CD8-positive, alpha-beta memory T cell (primary cell): ENCODE results near the gene LSP1. TPM values are rescaled to one million over a fixed set of nuclear protein-coding genes. Genes with fewer than 3 reads are reported as not detected.

ENCODE experiments used
- CTCF ChIA-PET: fragments of 350-600 bp; sonication (Branson Sonifier 250); formaldehyde crosslinking; loops from one replicate; lab custom pipeline; 2021; ENCODE audit warnings: antibody characterized with exemption; lab: Charles Lee
- POLR2A ChIA-PET: fragments of 350-600 bp; sonication (Branson Sonifier 250); formaldehyde crosslinking; loops from one replicate; lab custom pipeline; 2021; ENCODE audit warnings: antibody characterized with exemption; lab: Charles Lee
- DNase-seq, 5 donors: peaks; one replicate each; pipeline versions ENCODE4 v3.0.0 to v3.0.0-alpha.2; 2020 to 2022; ENCODE audit warnings: mixed read lengths in 1 of 5
- H3K27ac ChIP-seq: one replicate; pipeline ENCODE4 v1.7.0; 2013; ENCODE audit warnings: low read depth, mild to moderate bottlenecking, low read length, moderate library complexity
- H3K27me3 ChIP-seq: 2 replicates; pipeline ENCODE4 v1.7.0; 2013; ENCODE audit warnings: low read length, mild to moderate bottlenecking; ENCODE audit not compliant: insufficient read depth, poor library complexity, severe bottlenecking
- H3K36me3 ChIP-seq: 2 replicates; pipeline ENCODE4 v1.7.0; 2013; ENCODE audit warnings: mild to moderate bottlenecking, low read length, moderate library complexity; ENCODE audit not compliant: insufficient read depth
- H3K4me1 ChIP-seq: 2 replicates; pipeline ENCODE4 v1.7.0; 2013; ENCODE audit warnings: mild to moderate bottlenecking, low read length, moderate library complexity; ENCODE audit not compliant: insufficient read depth
- H3K4me3 ChIP-seq: 2 replicates; pipeline ENCODE4 v1.7.0; 2013; ENCODE audit warnings: mild to moderate bottlenecking, low read length
- H3K9me3 ChIP-seq: 2 replicates; pipeline ENCODE4 v1.7.0; 2013; ENCODE audit warnings: mild to moderate bottlenecking, low read length
- H3K27ac Mint-ChIP-seq, 8 donors: one replicate each; pipeline ENCODE4 v1.8.0; 2020 to 2021; ENCODE audit warnings: mixed read lengths in 8 of 8, mild to moderate bottlenecking in 6 of 8, inconsistent platforms in 3 of 8, moderate library complexity in 3 of 8
- H3K27me3 Mint-ChIP-seq, 2 donors: one replicate each; pipeline ENCODE4 v1.8.0; 2020 to 2021; ENCODE audit warnings: mixed read lengths in 2 of 2, mild to moderate bottlenecking in 1 of 2, moderate library complexity in 1 of 2
- H3K36me3 Mint-ChIP-seq, 3 donors: one replicate each; pipeline ENCODE4 v1.8.0; 2020 to 2021; ENCODE audit warnings: mixed read lengths in 3 of 3, inconsistent platforms in 1 of 3, mild to moderate bottlenecking in 1 of 3
- H3K4me1 Mint-ChIP-seq, 3 donors: one replicate each; pipeline ENCODE4 v1.8.0; 2020 to 2021; ENCODE audit warnings: mixed read lengths in 3 of 3, inconsistent platforms in 1 of 3, mild to moderate bottlenecking in 1 of 3
- H3K4me3 Mint-ChIP-seq, 7 donors: one replicate each; pipeline ENCODE4 v1.8.0; 2020 to 2021; ENCODE audit warnings: mixed read lengths in 7 of 7, mild to moderate bottlenecking in 6 of 7, moderate library complexity in 4 of 7, inconsistent platforms in 2 of 7
- H3K9me3 Mint-ChIP-seq, 5 donors: one replicate each; pipeline ENCODE4 v1.8.0; 2020 to 2022; ENCODE audit warnings: mixed read lengths in 5 of 5, mild to moderate bottlenecking in 3 of 5, moderate library complexity in 2 of 5, inconsistent platforms in 1 of 5
- polyA plus RNA-seq: library from polyadenylated mRNA; unstranded; fragments of 300-500 nt; fragmentation: Illumina TruSeq; gene quantifications from one replicate; pipeline ENCODE4 v1.2.3, GENCODE V29; 2021
- total RNA-seq, 2 experiments: library from RNA; stranded (reverse); gene quantifications; one replicate each; pipeline ENCODE4 v1.2.3, GENCODE V29; 2021

LSP1 gene
- total and polyA plus RNA-seq, 3 experiments from 2014 or later, result 226 to 496 (median 230) TPM

- no peak for DNase-seq
- H3K27me3 ChIP-seq, result no peaks in the 10 kb centered on the region
- no peak overlapping the region for H3K4me3 ChIP-seq
- no peaks in the 10 kb centered on the region for H3K36me3 ChIP-seq
- H3K9me3 ChIP-seq, result no peaks in the 10 kb centered on the region
- Mint-ChIP-seq H3K27me3 (peaks cover 8 to 9% of the 10 kb centered on the region in 2 donors), H3K4me1 (no peaks in the 10 kb centered on the region), H3K4me3 (no peak overlapping the region), H3K9me3 (no peaks in the 10 kb centered on the region), H3K36me3 (no peaks in the 10 kb centered on the region), H3K27ac (no peak overlapping the region)
- ChIA-PET CTCF (interaction anchor here (1.1 to 1.2 kb wide), 2 partner anchors 132 kb away, joined by 3 to 5 read pairs; no protein-coding TSS in a partner anchor), POLR2A (no interaction called here)
- H3K4me1 ChIP-seq, result no peaks in the 10 kb centered on the region
- no peak overlapping the region for H3K27ac ChIP-seq
These were observed 27.0 kb upstream of the LSP1 start for GRCh38 chr11:1825785-1826451.

- Histone ChIP-seq H3K4me1 (no peaks in the 10 kb centered on the region), H3K9me3 (no peaks in the 10 kb centered on the region), H3K27me3 (no peaks in the 10 kb centered on the region), H3K4me3 (no peak overlapping the region), H3K27ac (no peak overlapping the region), H3K36me3 (no peaks in the 10 kb centered on the region)
- DNase-seq, result no peak
- ChIA-PET CTCF (interaction anchor here (1.1 kb wide), 1 partner anchor 133 kb away, joined by 5 read pairs; no protein-coding TSS in a partner anchor), POLR2A (no interaction called here)
- H3K9me3 Mint-ChIP-seq, result no peaks in the 10 kb centered on the region
- H3K4me3 Mint-ChIP-seq, result no peak overlapping the region
- no peaks in the 10 kb centered on the region for H3K4me1 Mint-ChIP-seq
- no peaks in the 10 kb centered on the region for H3K36me3 Mint-ChIP-seq
- no peak overlapping the region for H3K27ac Mint-ChIP-seq
- H3K27me3 Mint-ChIP-seq, result peaks cover 8 to 9% of the 10 kb centered on the region in 2 donors
These were observed 26.3 kb upstream of the LSP1 start for GRCh38 chr11:1826552-1827094.

- Mint-ChIP-seq H3K36me3 (no peaks in the 10 kb centered on the region), H3K4me3 (no peak overlapping the region), H3K27me3 (peaks cover 9 to 12% of the 10 kb centered on the region in 2 donors), H3K4me1 (peaks cover 0 to 2% (median 0%) of the 10 kb centered on the region in 3 donors), H3K9me3 (no peaks in the 10 kb centered on the region), H3K27ac (no peak overlapping the region)
- POLR2A ChIA-PET, result no interaction called here
- no peaks in the 10 kb centered on the region for H3K4me1 ChIP-seq
- DNase-seq, result peak in 1 of 5 donors; percentile 33
- no peaks in the 10 kb centered on the region for H3K27me3 ChIP-seq
- CTCF ChIA-PET, result interaction anchor here (1.1 to 2.2 kb wide), 2 partner anchors 133 to 134 kb away, joined by 5 to 21 read pairs; no protein-coding TSS in a partner anchor
- H3K27ac ChIP-seq, result no peak overlapping the region
- no peaks in the 10 kb centered on the region for H3K9me3 ChIP-seq
- H3K36me3 ChIP-seq, result no peaks in the 10 kb centered on the region
- H3K4me3 ChIP-seq, result no peak overlapping the region
These were observed 25.6 kb upstream of the LSP1 start for GRCh38 chr11:1827095-1827813.

- H3K36me3 Mint-ChIP-seq, result no peaks in the 10 kb centered on the region
- H3K9me3 Mint-ChIP-seq, result no peaks in the 10 kb centered on the region
- no peak overlapping the region for H3K4me3 Mint-ChIP-seq
- Histone ChIP-seq H3K9me3 (no peaks in the 10 kb centered on the region), H3K4me1 (no peaks in the 10 kb centered on the region), H3K36me3 (no peaks in the 10 kb centered on the region), H3K27ac (no peak overlapping the region), H3K4me3 (no peak overlapping the region), H3K27me3 (no peaks in the 10 kb centered on the region)
- no peak overlapping the region for H3K27ac Mint-ChIP-seq
- CTCF ChIA-PET, result interaction anchor here (1.2 to 2.2 kb wide), 2 partner anchors 135 to 175 kb away, joined by 4 to 21 read pairs; no protein-coding TSS in a partner anchor
- no peak for DNase-seq
- H3K27me3 Mint-ChIP-seq, result peaks cover 10 to 12% of the 10 kb centered on the region in 2 donors
- POLR2A ChIA-PET, result no interaction called here
- H3K4me1 Mint-ChIP-seq, result peaks cover 0 to 2% (median 0%) of the 10 kb centered on the region in 3 donors
These were observed 25.0 kb upstream of the LSP1 start for GRCh38 chr11:1827931-1828330.

GRCh38 chr11:1828542-1828941, 24.3 kb upstream of the LSP1 start:
- no peak overlapping the region for H3K27ac ChIP-seq
- no peaks in the 10 kb centered on the region for H3K9me3 ChIP-seq
- DNase-seq, result no peak
- no peaks in the 10 kb centered on the region for H3K27me3 ChIP-seq
- POLR2A ChIA-PET, result no interaction called here
- H3K4me3 ChIP-seq, result no peak overlapping the region
- Mint-ChIP-seq H3K36me3 (no peaks in the 10 kb centered on the region), H3K4me3 (no peak overlapping the region), H3K9me3 (no peaks in the 10 kb centered on the region), H3K4me1 (peaks cover 0 to 2% (median 0%) of the 10 kb centered on the region in 3 donors), H3K27me3 (peaks cover 13 to 15% of the 10 kb centered on the region in 2 donors), H3K27ac (no peak overlapping the region)
- no peaks in the 10 kb centered on the region for H3K4me1 ChIP-seq
- CTCF ChIA-PET, result interaction anchor here (1.2 to 2.2 kb wide), 2 partner anchors 135 to 176 kb away, joined by 4 to 21 read pairs; no protein-coding TSS in a partner anchor
- no peaks in the 10 kb centered on the region for H3K36me3 ChIP-seq

- H3K4me3 Mint-ChIP-seq, result no peak overlapping the region
- peaks cover 0 to 2% (median 0%) of the 10 kb centered on the region in 3 donors for H3K4me1 Mint-ChIP-seq
- no peak overlapping the region for H3K27ac ChIP-seq
- H3K27ac Mint-ChIP-seq, result no peak overlapping the region
- no peaks in the 10 kb centered on the region for H3K4me1 ChIP-seq
- no peaks in the 10 kb centered on the region for H3K9me3 Mint-ChIP-seq
- CTCF ChIA-PET, result interaction anchor here (1.2 to 7.7 kb wide), 4 partner anchors 136 to 323 kb away, joined by 4 to 286 read pairs (median 12); no protein-coding TSS in a partner anchor
- H3K27me3 Mint-ChIP-seq, result peaks cover 13 to 15% of the 10 kb centered on the region in 2 donors
- H3K36me3 Mint-ChIP-seq, result no peaks in the 10 kb centered on the region
- no peaks in the 10 kb centered on the region for H3K36me3 ChIP-seq
- no peak overlapping the region for H3K4me3 ChIP-seq
- POLR2A ChIA-PET, result no interaction called here
- no peak for DNase-seq
- H3K9me3 ChIP-seq, result no peaks in the 10 kb centered on the region
- no peaks in the 10 kb centered on the region for H3K27me3 ChIP-seq
These were observed 23.7 kb upstream of the LSP1 start for GRCh38 chr11:1829039-1829820.

GRCh38 chr11:1830004-1830321, 22.9 kb upstream of the LSP1 start:
- Mint-ChIP-seq H3K27me3 (peaks cover 15% of the 10 kb centered on the region in 2 donors), H3K36me3 (no peaks in the 10 kb centered on the region), H3K4me3 (no peak overlapping the region), H3K4me1 (peaks cover 0 to 2% (median 0%) of the 10 kb centered on the region in 3 donors), H3K27ac (no peak overlapping the region), H3K9me3 (no peaks in the 10 kb centered on the region)
- no peak for DNase-seq
- no peaks in the 10 kb centered on the region for H3K36me3 ChIP-seq
- ChIA-PET CTCF (interaction anchor here (1.0 to 7.7 kb wide), 3 partner anchors 137 to 322 kb away, joined by 4 to 286 read pairs (median 4); no protein-coding TSS in a partner anchor), POLR2A (no interaction called here)
- no peak overlapping the region for H3K4me3 ChIP-seq
- H3K27me3 ChIP-seq, result no peaks in the 10 kb centered on the region
- no peaks in the 10 kb centered on the region for H3K4me1 ChIP-seq
- no peaks in the 10 kb centered on the region for H3K9me3 ChIP-seq
- H3K27ac ChIP-seq, result no peak overlapping the region
